K562 (cell line): ENCODE results near the gene SLC25A44. TPM values are rescaled to one million over a fixed set of nuclear protein-coding genes. Genes with fewer than 3 reads are reported as not detected.

Source experiments
- ATAC-seq: fragments of 200-7000 bp; cut with Tn5 transposase; 3 replicates; pipeline ENCODE4 v1.9.1; 2020; ENCODE audit warnings: moderate library complexity
- BruUV-seq: library from RNA; stranded (reverse); fragments of 400-500 nt; replicated peaks from 2 replicates; lab custom pipeline; 2021; lab: Mats Ljungman, UMichigan
- CTCF ChIA-PET: fragments of 300-600 bp; formaldehyde crosslinking; extraction: SDS; loops from one replicate; lab custom pipeline; 2021; ENCODE audit warnings: low intra/inter-chr PET ratio; lab: Yijun Ruan, JAX
- POLR2A ChIA-PET: fragments of 300-600, 350-650 bp; sonication (Branson Sonifier 250); formaldehyde crosslinking; extraction: SDS; loops from one replicate; lab custom pipeline; 2021; ENCODE audit warnings: antibody characterized with exemption, inconsistent platforms; lab: Yijun Ruan, JAX
- DNase-seq, 4 experiments: peaks; one replicate each; pipeline versions ENCODE4 v3.0.0 to v3.0.0-alpha.2; 2011 to 2018; ENCODE audit warnings: low spot score in 3 of 4, mixed read lengths in 3 of 4; ENCODE audit errors: extremely low read depth in 1 of 4
- FAIRE-seq: peaks from 2 replicates; lab custom pipeline; 2011; peaks lifted over from hg19 to GRCh38; lab: Jason Lieb, UNC
- H2AFZ ChIP-seq: 2 replicates; pipeline ENCODE4 v1.6.0; 2011; ENCODE audit warnings: low read depth, low read length, control low read depth, inconsistent platforms
- H3K27ac ChIP-seq: fragments of 200-600 bp; 3 replicates; pipeline ENCODE4 v1.8.0; 2011; ENCODE audit warnings: low read depth, mild to moderate bottlenecking, control low read depth, inconsistent platforms, low read length, moderate library complexity, mixed read lengths; ENCODE audit errors: extremely low read depth
- H3K27me3 ChIP-seq, 2 experiments: fragments of 300-600 bp in 1 of 2; 2 replicates in 1 of 2; 3 replicates in 1 of 2; pipeline versions ENCODE4 v1.6.0 to v1.8.0; 2011; ENCODE audit warnings: inconsistent platforms in 2 of 2, low read length in 2 of 2, mild to moderate bottlenecking in 1 of 2, mixed read lengths in 1 of 2, moderate library complexity in 1 of 2; ENCODE audit not compliant: control insufficient read depth in 2 of 2, insufficient read depth in 2 of 2
- H3K36me3 ChIP-seq: fragments of 300-600 bp; 3 replicates; pipeline ENCODE4 v1.8.0; 2011; ENCODE audit warnings: mild to moderate bottlenecking, low read length, inconsistent platforms; ENCODE audit not compliant: control insufficient read depth, insufficient read depth
- H3K4me1 ChIP-seq, 2 experiments: fragments of 200-600 bp in 1 of 2; replicated peaks in 1 of 2; 2 replicates in 1 of 2; 3 replicates in 1 of 2; pipeline versions ENCODE4 v1.5.1 to v1.8.0; 2011; ENCODE audit warnings: inconsistent platforms in 2 of 2, low read length in 2 of 2, mild to moderate bottlenecking in 1 of 2, mixed read lengths in 1 of 2, moderate library complexity in 1 of 2; ENCODE audit not compliant: control insufficient read depth in 2 of 2, insufficient read depth in 2 of 2
- H3K4me2 ChIP-seq: 2 replicates; pipeline ENCODE4 v1.6.1; 2011; ENCODE audit warnings: low read length, control low read depth, inconsistent platforms, mixed read lengths; ENCODE audit not compliant: insufficient read depth
- H3K4me3 ChIP-seq: fragments of 200-600 bp; sonication (generic), shearing (Covaris generic); 2 replicates; pipeline ENCODE4 v1.5.1; 2016; ENCODE audit warnings: control low read depth, inconsistent platforms
- H3K79me2 ChIP-seq: fragments of 200-600 bp; 3 replicates; pipeline ENCODE4 v1.8.0; 2011; ENCODE audit warnings: low read length, inconsistent platforms; ENCODE audit not compliant: control insufficient read depth, insufficient read depth
- H3K9ac ChIP-seq, 2 experiments: 2 replicates each; pipeline versions ENCODE4 v1.6.0 to v1.6.1; 2011; ENCODE audit warnings: low read depth in 2 of 2, low read length in 2 of 2, control low read depth in 1 of 2, inconsistent platforms in 1 of 2, mild to moderate bottlenecking in 1 of 2, mixed read lengths in 1 of 2; ENCODE audit not compliant: insufficient read depth in 1 of 2
- H3K9me1 ChIP-seq: one replicate; pipeline ENCODE4 v1.6.0; 2011; ENCODE audit warnings: inconsistent platforms, mild to moderate bottlenecking, low read length, moderate library complexity; ENCODE audit not compliant: control insufficient read depth, insufficient read depth
- H3K9me3 ChIP-seq: replicated peaks from 2 replicates; pipeline ENCODE4 v1.5.1; 2011; ENCODE audit warnings: low read depth, low read length, inconsistent platforms; ENCODE audit not compliant: control insufficient read depth, insufficient read depth
- H4K20me1 ChIP-seq: replicated peaks from 2 replicates; pipeline ENCODE4 v1.6.1; 2011; ENCODE audit warnings: low read length, inconsistent platforms, mixed read lengths; ENCODE audit not compliant: control insufficient read depth, insufficient read depth
- ATF7 ChIP-seq: fragments of 450-650 bp; IDR thresholded peaks from 2 replicates; pipeline ENCODE4 v1.7.1; 2014; ENCODE audit warnings: mild to moderate bottlenecking, moderate library complexity
- FOS ChIP-seq: IDR thresholded peaks from 3 replicates; pipeline ENCODE4 v1.6.1; 2011; ENCODE audit not compliant: insufficient read length; ENCODE audit errors: extremely low read depth
- FOXJ2 ChIP-seq: fragments of 200-800 bp; sonication (Bioruptor generic); IDR thresholded peaks from 2 replicates; pipeline ENCODE4 v1.6.1; 2016; ENCODE audit warnings: missing genetic modification characterization, missing compliant biosample characterization
- ILK ChIP-seq: fragments of 450-650 bp; IDR thresholded peaks from 2 replicates; pipeline ENCODE4 v1.6.1; 2016; ENCODE audit warnings: missing genetic modification characterization, low read depth, mild to moderate bottlenecking, missing compliant biosample characterization, moderate library complexity, borderline replicate concordance
- NCOA6 ChIP-seq: fragments of 450-650 bp; IDR thresholded peaks from 2 replicates; pipeline ENCODE4 v1.6.1; 2017; ENCODE audit warnings: mild to moderate bottlenecking
- PHF21A ChIP-seq: fragments of 450-650 bp; IDR thresholded peaks from 2 replicates; pipeline ENCODE4 v1.6.1; 2017; ENCODE audit warnings: low read depth, borderline replicate concordance
- RBM34 ChIP-seq: fragments of 200-400 bp; formaldehyde crosslinking; IDR thresholded peaks from 2 replicates; pipeline ENCODE4 v1.6.1; 2018; ENCODE audit warnings: low read length, borderline replicate concordance; ENCODE audit not compliant: insufficient read depth
- TARDBP ChIP-seq: fragments of 450-650 bp; IDR thresholded peaks from 2 replicates; pipeline ENCODE4 v1.6.1; 2016
- YY1 ChIP-seq, 3 experiments: IDR thresholded peaks; 2 replicates each; pipeline ENCODE4 v1.6.1; 2011; ENCODE audit warnings: low read length in 2 of 3, mild to moderate bottlenecking in 2 of 3, moderate library complexity in 2 of 3, borderline replicate concordance in 1 of 3, control low read depth in 1 of 3, low read depth in 1 of 3; ENCODE audit not compliant: insufficient read depth in 3 of 3, insufficient replicate concordance in 2 of 3, control insufficient read depth in 1 of 3, insufficient read length in 1 of 3; ENCODE audit errors: extremely low read depth in 1 of 3
- ZBTB17 ChIP-seq: fragments of 450-650 bp; formaldehyde crosslinking; IDR thresholded peaks from 2 replicates; pipeline ENCODE4 v1.4.0; 2020; ENCODE audit warnings: mild to moderate bottlenecking
- WGBS: fragments of 100-300 bp; shearing (Covaris generic); methylation state at CpG from one replicate; pipeline ENCODE4 v1.1.6; 2016; ENCODE audit warnings: low coverage, mixed read lengths; ENCODE audit not compliant: insufficient coverage; ENCODE audit errors: missing lambda C conversion rate; 5-methylcytosine and 5-hydroxymethylcytosine counted together
- in situ Hi-C: fragments of 300-500 bp; cut with MboI; formaldehyde crosslinking; loops from 4 replicates; pipeline ENCODE4 v1.15.0; 2018; ENCODE audit warnings: inconsistent platforms, mixed read lengths
- intact Hi-C: fragments of 100-400 bp; cut with micrococcal nuclease; formaldehyde crosslinking; loops from 2 replicates; pipeline ENCODE4 v1.14.2; 2022
- polyA plus RNA-seq, 8 experiments: library from polyadenylated mRNA; depleted of rRNA in 4 of 8; stranded (reverse) in 5 of 8; unstranded in 3 of 8; fragments of >200 nt; fragmentation: Nextera tagmentation in 2 of 8; fragmentation: Illumina TruSeq in 1 of 8; extraction: Ambion mirVana in 2 of 8; extraction: Trizol in 1 of 8; gene quantifications; 2 replicates each; pipeline versions ENCODE4 v1.2.1 to v1.2.3, GENCODE V29; 2011 to 2014; ENCODE audit warnings: inconsistent platforms in 1 of 8, missing spikeins in 1 of 8
- total RNA-seq, 7 experiments: library from RNA; depleted of rRNA in 6 of 7; stranded (reverse); fragments of >200 nt in 6 of 7; fragmentation: Illumina TruSeq in 2 of 7; extraction: Trizol in 2 of 7; gene quantifications; 2 replicates each; pipeline versions ENCODE4 v1.2.1 to v1.2.3, GENCODE V29; 2011 to 2021; ENCODE audit warnings: low replicate concordance in 1 of 7
- TF ChIP-seq, protein P1 (sequence below): fragments of 250-450 bp; sonication (Bioruptor Pico); IDR thresholded peaks from 2 replicates; pipeline ENCODE4 v1.5.0; 2020; ENCODE audit warnings: mild to moderate bottlenecking
- TF ChIP-seq, protein P2 (sequence below), 2 experiments: fragments of 250-450 bp in 1 of 2; fragments of 450-650 bp in 1 of 2; sonication (Bioruptor Pico) in 1 of 2; IDR thresholded peaks; 2 replicates each; pipeline versions ENCODE4 v1.6.1 to v1.8.0; 2016 to 2021; ENCODE audit warnings: mild to moderate bottlenecking in 2 of 2, moderate library complexity in 2 of 2, missing compliant biosample characterization in 1 of 2, missing genetic modification characterization in 1 of 2
- TF ChIP-seq, protein P3 (sequence below): sonication (generic); formaldehyde crosslinking; IDR thresholded peaks from 2 replicates; pipeline ENCODE4 v1.5.0; 2020; ENCODE audit warnings: missing genetic modification reagents
- TF ChIP-seq, protein P4 (sequence below): fragments of 450-650 bp; formaldehyde crosslinking; conservative IDR thresholded peaks from 2 replicates; pipeline ENCODE4 v1.4.0; 2022; ENCODE audit warnings: mild to moderate bottlenecking, missing genetic modification characterization

SLC25A44 gene
- total and polyA plus RNA-seq, 9 of the 15 experiments (the other 6 are each of a cell fraction or from before 2014, with no cell fraction given): 4.4 to 22.8 (median 12.5) TPM

DNA sequence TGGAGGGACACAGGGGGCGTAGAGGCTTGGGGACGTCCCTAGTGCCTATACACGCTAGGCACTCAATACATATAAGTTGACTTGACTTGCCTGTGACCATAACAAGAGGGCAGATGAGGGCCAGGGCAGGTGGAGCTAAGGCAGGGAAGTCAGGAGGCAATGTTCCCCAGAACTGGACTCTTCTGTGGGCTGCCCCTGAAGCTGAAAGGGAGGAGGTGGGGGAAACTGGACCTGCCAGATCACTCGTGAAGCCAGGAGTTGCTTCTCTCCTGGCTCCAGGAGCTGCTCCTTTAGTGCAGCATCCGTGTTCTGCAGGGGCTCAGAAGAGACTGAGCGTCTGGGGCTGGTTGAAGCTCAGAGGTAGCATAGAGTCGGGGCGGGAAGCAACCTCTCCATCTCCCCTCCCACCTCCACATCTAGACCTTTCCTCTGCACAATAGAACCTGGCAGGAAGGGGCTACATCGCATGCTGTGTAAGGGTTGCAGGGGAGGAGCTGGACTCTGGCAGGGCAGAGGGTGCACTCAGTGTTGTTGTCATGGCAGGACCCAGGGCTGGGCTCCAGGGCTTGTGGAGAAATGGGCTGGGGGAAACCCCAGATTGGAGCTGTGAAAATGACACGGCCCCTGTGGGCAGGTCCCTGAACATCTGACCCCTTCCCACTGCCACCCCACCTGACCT, 43.4 kb upstream of the SLC25A44 start:
- H3K27me3 ChIP-seq: peaks cover 3 to 8% of the 10 kb centered on the region in 2 experiments; a peak in 1 of 5 replicates
- peaks cover 5 to 10% of the 10 kb centered on the region in 2 experiments; a peak in 4 of 5 replicates for H3K4me1 ChIP-seq
- no peaks in the 10 kb centered on the region for H3K9me3 ChIP-seq
- H3K4me3 ChIP-seq: no peak overlapping the region
- no TSS peak for BruUV-seq
- H3K9me1 ChIP-seq: no peaks in the 10 kb centered on the region
- H3K36me3 ChIP-seq: no peaks in the 10 kb centered on the region
- intact Hi-C loops (no loop called here), in situ Hi-C loops (no loop called here)
- ATAC-seq (no peak), FAIRE-seq (no peak), DNase-seq (no peak)
- 9% methylated on average over 9 of the region's 10 CpGs for WGBS
- H2AFZ ChIP-seq: no peak overlapping the region
- ChIA-PET CTCF (no interaction called here), POLR2A (interaction anchor here (0.5 to 2.1 kb wide), 9 partner anchors 9 to 176 kb away, joined by 3 to 10 read pairs (median 3); partner anchors contain the start of gene PMF1)
- H3K9ac ChIP-seq: no peak overlapping the region
- H3K27ac ChIP-seq: no peak overlapping the region
- H3K4me2 ChIP-seq: no peak overlapping the region
- 0 out of 2 replicates have a peak, but pooled peaks cover 6% of the 10 kb centered on the region for H4K20me1 ChIP-seq
- H3K79me2 ChIP-seq: no peaks in the 10 kb centered on the region
- TF ChIP-seq NCOA6 (no peak), ATF7 (no peak), FOXJ2 (tag) (no peak), FOS (no peak), ILK (tag) (no peak), RBM34 (no peak), ZBTB17 (CRISPR knock-in tag) (no peak), YY1 (IDR thresholded peaks at IDR 0.05; ENCODE audit: borderline replicate concordance in 1 of 3, control insufficient read depth in 1 of 3, extremely low read depth in 1 of 3, insufficient read depth in 3 of 3, insufficient read length in 1 of 3, insufficient replicate concordance in 2 of 3, low read depth in 1 of 3, low read length in 2 of 3) (no peak), TARDBP (no peak), PHF21A (no peak)
- TF ChIP-seq, protein P1, sequence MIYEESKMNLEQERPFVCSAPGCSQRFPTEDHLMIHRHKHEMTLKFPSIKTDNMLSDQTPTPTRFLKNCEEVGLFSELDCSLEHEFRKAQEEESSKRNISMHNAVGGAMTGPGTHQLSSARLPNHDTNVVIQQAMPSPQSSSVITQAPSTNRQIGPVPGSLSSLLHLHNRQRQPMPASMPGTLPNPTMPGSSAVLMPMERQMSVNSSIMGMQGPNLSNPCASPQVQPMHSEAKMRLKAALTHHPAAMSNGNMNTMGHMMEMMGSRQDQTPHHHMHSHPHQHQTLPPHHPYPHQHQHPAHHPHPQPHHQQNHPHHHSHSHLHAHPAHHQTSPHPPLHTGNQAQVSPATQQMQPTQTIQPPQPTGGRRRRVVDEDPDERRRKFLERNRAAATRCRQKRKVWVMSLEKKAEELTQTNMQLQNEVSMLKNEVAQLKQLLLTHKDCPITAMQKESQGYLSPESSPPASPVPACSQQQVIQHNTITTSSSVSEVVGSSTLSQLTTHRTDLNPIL (CRISPR knock-in tag): no peak
- TF ChIP-seq, protein P2, sequence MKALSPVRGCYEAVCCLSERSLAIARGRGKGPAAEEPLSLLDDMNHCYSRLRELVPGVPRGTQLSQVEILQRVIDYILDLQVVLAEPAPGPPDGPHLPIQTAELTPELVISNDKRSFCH (CRISPR knock-in tag; IDR thresholded peaks at IDR 0.05): no peak
- TF ChIP-seq, protein P2 (tag; IDR thresholded peaks at IDR 0.05): no peak
- TF ChIP-seq, protein P3, sequence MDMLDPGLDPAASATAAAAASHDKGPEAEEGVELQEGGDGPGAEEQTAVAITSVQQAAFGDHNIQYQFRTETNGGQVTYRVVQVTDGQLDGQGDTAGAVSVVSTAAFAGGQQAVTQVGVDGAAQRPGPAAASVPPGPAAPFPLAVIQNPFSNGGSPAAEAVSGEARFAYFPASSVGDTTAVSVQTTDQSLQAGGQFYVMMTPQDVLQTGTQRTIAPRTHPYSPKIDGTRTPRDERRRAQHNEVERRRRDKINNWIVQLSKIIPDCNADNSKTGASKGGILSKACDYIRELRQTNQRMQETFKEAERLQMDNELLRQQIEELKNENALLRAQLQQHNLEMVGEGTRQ (CRISPR knock-in tag): no peak
- TF ChIP-seq, protein P4, sequence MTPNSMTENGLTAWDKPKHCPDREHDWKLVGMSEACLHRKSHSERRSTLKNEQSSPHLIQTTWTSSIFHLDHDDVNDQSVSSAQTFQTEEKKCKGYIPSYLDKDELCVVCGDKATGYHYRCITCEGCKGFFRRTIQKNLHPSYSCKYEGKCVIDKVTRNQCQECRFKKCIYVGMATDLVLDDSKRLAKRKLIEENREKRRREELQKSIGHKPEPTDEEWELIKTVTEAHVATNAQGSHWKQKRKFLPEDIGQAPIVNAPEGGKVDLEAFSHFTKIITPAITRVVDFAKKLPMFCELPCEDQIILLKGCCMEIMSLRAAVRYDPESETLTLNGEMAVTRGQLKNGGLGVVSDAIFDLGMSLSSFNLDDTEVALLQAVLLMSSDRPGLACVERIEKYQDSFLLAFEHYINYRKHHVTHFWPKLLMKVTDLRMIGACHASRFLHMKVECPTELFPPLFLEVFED (CRISPR knock-in tag): no peak
